Omental fat pad (tissue), 4 donors: ENCODE data around the gene HS6ST3. TPM values are rescaled to one million over a fixed set of nuclear protein-coding genes. Genes with fewer than 3 reads are reported as not detected.

Source experiments
- ATAC-seq: fragments of 150-250 bp; one replicate; pipeline ENCODE4 v1.9.1; 2016; ENCODE audit warnings: mild to moderate bottlenecking, moderate library complexity; ENCODE audit not compliant: low FRiP score
- DNase-seq: peaks from one replicate; pipeline ENCODE4 v3.0.0-alpha.2; 2019; ENCODE audit warnings: low spot score
- total RNA-seq, 4 donors: library from RNA; depleted of rRNA; stranded (reverse); fragments of >200 nt; gene quantifications; one replicate each; pipeline ENCODE4 v1.1.0, GENCODE V29; 2016
- TF ChIP-seq, protein P1 (sequence below), 3 donors: fragments of 450-650 bp; IDR thresholded peaks; one replicate each; pipeline ENCODE4 v1.5.1; 2016 to 2017; ENCODE audit warnings: antibody characterized with exemption in 3 of 3, mild to moderate bottlenecking in 3 of 3, moderate library complexity in 2 of 3

Gene HS6ST3
- total RNA-seq, 4 donors from 2014 or later: 0.09 to 0.32 (median 0.24) TPM; not detected in 1

DNA sequence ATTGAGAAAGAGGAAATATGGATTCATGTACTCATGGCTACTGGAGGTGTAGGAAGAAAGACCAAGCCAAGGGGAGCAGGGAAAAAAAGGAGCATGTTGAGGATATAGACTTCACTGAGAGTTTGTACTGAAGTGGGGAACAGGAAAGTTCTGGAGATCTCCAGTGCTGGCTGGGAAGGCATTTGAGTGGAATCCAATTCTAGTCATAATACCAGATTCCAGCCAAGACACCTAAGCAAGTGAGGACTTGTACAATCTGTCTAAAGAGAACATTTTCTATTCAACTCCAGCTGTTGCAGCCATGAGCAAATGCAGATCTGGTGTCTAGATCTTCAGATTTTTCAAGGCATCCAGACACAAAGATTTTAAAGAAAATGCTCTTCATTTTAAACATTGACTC is 491.8 kb downstream of the HS6ST3 start:
- TF ChIP-seq, protein P1, sequence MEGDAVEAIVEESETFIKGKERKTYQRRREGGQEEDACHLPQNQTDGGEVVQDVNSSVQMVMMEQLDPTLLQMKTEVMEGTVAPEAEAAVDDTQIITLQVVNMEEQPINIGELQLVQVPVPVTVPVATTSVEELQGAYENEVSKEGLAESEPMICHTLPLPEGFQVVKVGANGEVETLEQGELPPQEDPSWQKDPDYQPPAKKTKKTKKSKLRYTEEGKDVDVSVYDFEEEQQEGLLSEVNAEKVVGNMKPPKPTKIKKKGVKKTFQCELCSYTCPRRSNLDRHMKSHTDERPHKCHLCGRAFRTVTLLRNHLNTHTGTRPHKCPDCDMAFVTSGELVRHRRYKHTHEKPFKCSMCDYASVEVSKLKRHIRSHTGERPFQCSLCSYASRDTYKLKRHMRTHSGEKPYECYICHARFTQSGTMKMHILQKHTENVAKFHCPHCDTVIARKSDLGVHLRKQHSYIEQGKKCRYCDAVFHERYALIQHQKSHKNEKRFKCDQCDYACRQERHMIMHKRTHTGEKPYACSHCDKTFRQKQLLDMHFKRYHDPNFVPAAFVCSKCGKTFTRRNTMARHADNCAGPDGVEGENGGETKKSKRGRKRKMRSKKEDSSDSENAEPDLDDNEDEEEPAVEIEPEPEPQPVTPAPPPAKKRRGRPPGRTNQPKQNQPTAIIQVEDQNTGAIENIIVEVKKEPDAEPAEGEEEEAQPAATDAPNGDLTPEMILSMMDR (IDR thresholded peaks at IDR 0.05): no peak
- ATAC-seq (no peak), DNase-seq (no peak)

DNA sequence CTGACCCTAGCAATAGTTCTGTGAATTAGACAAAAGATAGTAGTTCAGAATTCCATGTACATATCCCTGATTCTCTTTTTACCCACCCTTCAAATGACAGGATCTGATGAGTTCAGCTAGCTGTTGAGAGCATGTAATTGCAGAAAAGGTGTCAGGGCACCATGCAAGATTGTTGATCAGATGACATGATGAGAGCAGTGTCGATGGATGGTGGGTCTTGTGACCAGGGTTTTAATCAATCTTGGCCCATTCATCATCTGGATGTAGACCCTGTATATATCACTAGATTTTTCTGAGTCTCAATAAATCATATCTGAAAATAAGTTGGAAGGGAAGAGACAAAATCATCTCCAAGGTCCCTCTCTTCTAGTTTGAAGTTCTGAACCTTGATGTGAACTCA is 525.3 kb downstream of the HS6ST3 start:
- TF ChIP-seq, protein P1 (IDR thresholded peaks at IDR 0.05): no peak
- DNase-seq (no peak), ATAC-seq (no peak)

DNA sequence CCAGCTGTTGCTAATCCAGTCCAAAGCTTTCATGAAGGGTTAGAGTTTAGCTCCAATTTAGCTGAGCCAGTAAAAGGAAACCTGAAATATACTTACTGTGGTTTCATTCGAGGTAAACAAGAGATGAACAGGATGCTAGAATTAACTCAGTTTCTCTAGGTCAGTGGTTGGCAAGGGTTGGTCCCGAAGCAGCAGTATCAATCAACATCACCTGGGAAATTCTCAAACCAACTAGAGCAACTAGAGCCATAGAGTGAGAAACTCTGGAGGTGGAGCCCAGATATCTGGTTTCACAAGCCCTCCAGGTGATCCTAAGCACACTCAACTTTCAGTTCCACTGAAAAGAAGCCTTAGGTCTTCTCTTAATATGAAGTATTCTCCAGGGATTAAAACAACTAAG is 527.6 kb downstream of the HS6ST3 start:
- ATAC-seq: no peak
- DNase-seq: no peak
- TF ChIP-seq, protein P1 (IDR thresholded peaks at IDR 0.05): no peak

DNA sequence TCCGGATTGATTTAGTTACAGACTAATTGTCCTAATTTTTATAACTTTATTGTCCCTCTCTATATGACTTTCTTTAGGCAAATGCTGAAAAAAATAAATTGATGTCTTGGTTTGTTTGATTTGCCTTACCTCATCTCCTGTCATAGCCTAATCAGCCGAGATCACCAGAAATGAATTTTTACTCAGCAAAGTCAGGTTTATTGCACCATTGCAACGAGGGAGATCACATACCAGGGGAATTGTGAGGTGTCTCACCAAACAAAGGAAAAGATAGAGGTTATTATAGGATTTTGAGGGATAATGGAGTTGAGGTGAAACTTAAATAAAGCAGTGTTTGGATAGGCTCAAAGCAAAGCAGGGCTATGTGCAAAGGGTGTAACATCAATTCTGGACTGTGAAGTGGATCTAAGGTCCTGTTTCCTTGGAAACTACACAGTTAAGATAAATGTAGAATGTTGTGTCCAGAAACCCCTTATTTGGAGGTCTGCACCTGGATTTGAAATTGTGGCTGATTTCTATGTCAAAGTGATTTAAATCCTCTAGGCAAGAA is 531.8 kb downstream of the HS6ST3 start:
- TF ChIP-seq, protein P1 (IDR thresholded peaks at IDR 0.05): no peak
- no peak for DNase-seq
- ATAC-seq: no peak

DNA sequence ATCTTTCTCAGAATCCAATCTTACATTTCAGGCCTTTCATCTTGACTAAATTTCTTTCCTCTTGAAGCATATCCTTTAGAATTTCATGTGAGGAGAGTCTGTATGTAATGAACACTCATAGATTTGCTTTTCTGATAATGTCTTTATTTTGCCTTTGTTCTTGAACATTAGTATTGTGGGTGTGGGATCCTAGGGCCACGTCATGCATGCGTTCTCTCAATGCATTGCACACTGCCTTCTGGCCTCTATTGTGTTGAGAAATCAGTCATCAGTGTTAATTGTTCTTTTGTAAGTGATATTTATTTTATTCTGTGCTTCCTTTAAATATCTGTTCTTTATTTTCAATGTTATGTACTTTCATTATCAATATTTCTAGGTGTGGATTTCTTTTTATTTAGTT is 539.4 kb downstream of the HS6ST3 start:
- ATAC-seq (no peak), DNase-seq (no peak)
- TF ChIP-seq, protein P1 (IDR thresholded peaks at IDR 0.05): no peak

DNA sequence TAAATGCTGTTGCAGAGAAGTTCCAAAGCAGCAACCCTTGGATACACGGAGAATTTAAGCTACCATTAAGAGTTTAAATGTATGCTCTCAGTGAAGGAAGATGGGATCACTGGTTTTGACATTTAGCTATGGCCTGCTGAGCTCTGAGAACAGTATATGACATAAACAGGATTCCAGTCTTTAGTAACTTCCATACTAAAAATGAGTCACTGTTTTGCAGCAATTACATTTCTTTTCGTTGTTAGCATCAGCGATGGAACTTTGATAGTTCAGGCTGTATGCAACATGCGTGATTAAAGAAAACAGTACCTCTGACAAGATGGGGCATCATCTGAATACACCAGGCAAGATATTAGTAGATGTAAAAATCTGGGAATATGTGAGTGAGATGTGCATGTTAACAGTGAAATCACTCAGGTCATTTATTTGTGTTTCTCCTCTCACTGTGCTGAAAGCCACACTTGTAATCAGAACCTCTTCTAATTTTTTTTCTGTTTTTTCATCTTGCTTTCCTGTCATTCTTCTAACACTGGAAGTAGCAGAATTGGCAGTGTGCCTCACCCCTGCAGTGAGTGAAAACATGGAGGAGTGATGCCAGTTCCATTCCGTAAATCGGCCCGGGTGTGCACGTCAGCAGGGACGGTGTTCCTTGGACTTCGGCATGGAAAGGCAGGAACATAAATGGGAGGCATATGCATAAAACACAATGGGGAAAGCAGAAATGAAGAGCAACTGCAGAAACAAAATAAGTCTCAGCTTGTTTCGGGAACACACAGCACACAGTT is 542.8 kb downstream of the HS6ST3 start:
- DNase-seq (no peak), ATAC-seq (no peak)
- TF ChIP-seq, protein P1 (IDR thresholded peaks at IDR 0.05): no peak
